NCI-H2107 (cell line): Measurements from ENCODE around the gene NOL4.
A peak's percentile ranks its signal among the peaks of the same experiment; 100 is the strongest.
"Not testable (repeated sequence)": the region's sequence is repeated elsewhere in the genome, so short reads cannot be mapped to it uniquely, and the experiment has no call there.

Experiments used
- DNase-seq: peaks from one replicate; lab custom pipeline; 2025; lab: John Stamatoyannopoulos, UW

Gene NOL4

DNA sequence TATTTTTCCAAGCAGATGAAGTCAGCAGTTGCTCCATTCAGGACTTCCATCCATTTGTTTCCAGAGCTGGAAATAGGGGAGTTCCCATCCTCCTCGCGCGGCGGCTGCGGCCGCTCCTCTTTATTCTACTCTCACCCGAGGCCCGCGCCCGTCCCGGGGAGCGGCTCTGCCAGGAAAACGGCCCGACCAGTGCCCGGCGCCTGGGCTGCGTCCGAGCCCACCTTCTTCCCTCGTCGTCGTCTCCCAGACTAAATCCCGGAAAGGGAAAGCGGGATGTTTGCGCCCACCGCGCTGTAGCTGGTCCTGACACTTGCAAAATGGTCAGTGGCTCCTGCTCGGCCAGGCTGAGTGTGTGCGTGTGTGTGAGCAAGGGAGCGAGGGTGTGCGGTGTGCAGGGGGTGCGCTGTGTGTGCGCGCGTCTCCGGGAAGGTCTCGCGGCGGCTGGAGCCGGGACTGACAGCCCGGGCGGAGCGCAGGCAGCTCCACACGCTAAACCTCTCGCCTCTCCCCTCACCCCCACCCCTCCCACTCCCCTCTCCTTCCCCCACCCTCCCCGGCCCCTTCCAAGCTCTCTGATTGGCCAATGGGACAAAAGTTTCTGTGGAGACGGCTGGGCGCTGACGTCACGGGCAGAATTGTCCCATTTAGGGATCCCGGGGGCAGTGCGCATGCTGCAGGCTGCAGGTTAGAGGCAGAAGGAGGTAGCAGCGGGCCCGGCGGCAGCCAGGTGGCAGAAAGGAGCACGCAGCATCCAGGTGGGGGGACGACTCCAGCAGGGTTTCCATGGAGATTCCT, at the start of gene NOL4:
NOL4 (minus strand) TSS at position 491 of the 795 bp plus-strand sequence. CDS start 1,660 bp downstream, outside the sequence.
- DNase-seq = peak; percentile 88

DNA sequence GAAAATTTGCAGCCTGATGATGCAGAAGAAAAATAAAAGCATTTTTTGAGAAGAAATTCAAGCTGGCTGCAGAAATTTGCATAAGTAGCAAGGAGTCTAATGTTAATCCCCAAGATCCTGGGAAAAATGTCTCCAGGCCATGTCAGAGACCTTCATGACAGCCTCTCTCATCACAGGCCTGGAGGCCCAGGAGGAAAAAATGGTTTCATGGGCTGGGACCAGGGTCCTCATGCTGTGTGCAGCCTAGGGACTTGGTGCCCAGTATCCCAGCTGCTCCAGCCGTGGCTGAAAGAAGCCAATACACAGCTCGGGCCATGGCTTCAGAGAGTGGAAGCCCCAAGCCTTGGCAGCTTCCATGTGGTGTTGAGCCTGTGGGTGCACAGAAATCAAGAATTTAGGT, 41.3 kb upstream of the NOL4 start:
- DNase-seq = not testable (repeated sequence)

DNA sequence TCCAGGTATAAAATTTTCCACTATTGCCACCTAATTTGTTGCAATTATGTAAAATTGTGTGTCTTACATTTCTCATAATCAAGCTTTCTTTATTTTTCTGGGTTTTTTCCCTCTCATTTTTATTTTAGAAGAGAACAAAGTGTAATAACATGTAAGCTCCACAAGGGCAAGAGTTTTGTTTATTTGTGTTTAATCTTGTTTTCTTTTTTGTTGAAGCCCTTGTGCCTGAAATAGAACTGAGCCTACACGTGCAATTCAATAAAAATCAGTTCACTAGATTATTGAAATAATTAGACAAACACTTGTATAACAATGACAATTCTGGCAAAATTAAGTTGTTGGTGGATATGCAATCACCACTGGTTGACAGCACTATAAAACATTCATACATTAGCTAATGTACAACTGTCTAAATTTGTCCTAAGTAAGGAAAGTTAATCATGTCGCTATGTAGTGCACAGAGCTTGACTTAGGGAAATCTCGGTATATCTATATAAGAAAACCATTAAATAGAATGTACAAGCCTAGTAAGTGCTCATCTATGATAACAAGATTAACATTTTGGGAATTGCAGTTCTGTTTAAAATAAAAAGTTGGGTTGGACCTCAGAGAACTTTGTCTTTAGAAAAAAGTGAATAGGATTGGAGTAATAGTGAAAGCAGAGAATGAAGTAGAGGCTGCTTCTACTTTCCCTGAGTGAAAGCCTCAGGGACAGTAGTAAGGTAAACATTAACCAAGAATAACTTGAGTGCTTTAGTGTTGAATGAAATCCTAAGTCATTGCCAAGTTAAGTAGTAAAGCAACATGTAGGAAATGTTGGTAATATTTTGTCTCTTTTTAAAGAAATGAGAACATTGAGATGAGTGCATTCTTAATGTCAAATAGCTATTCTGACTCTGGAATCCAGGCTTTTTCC, 37.4 kb upstream of the NOL4 start:
- DNase-seq = no peak

GRCh38 chr18:34258176-34258575, 33.5 kb upstream of the NOL4 start:
- no peak for DNase-seq

DNA sequence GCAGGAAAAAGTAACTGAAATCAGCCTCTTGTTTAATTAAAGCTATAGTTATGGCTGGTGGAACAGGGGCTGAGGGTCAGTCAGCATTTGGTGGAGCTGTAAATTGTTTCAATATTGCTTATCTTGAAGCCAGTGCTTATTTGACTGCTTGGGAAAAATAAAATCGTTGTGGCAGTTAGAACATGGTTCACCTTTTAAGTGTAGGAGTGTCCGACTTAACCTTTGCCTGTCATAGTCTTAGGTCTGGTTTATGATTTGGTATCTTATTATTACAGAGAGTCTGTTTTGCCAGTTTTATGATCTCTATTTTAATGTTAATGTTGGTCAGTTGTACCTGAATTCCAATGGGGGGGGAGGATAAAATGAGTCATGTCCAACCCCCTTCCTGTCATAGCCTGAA, 27.2 kb upstream of the NOL4 start:
- no peak for DNase-seq

- DNase-seq = no peak
Measured at GRCh38 chr18:34248727-34249126, 24.0 kb upstream of the NOL4 start.

DNA sequence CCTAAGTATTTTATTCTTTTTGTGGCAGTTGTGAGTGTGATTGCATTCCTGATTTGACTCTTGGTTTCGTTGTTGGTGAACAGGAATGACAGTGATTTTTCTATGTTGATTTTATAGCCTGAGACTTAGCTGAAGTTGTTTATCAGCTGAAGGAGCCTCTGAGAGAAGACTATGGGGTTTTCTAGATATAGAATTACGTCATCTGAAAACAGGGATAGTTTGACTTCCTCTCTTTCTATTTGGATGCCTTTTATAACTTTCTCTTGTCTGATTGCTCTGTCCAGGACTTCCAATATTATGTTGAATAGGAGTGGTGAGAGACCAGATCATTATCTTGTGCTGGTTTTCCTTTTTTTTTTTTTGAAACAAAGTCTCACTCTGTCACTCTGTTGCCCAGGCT, 18.0 kb upstream of the NOL4 start:
- no peak for DNase-seq

- DNase-seq = not testable (repeated sequence)
Measured at GRCh38 chr18:34233781-34234388, 9.2 kb upstream of the NOL4 start.

DNA sequence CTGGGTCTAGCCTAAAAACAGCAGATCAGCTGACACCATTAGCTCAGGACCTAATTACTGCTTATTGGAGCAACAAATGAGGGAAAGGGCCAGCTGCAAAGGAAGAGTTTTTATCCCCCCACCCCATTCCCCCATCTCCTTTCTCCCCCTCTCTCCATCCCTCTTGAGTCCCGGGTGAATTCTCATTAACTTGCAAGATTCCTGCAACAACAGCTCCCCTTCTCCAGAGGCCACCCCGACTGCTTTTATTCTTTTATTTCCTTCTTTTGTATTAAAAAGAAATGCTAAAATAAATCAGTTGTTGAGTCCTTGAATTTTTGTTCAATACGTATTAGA, 473 bp upstream of the NOL4 start:
- no peak for DNase-seq

- no peak for DNase-seq
Measured at GRCh38 chr18:34223893-34224422, 755 bp downstream of the NOL4 start.

DNA sequence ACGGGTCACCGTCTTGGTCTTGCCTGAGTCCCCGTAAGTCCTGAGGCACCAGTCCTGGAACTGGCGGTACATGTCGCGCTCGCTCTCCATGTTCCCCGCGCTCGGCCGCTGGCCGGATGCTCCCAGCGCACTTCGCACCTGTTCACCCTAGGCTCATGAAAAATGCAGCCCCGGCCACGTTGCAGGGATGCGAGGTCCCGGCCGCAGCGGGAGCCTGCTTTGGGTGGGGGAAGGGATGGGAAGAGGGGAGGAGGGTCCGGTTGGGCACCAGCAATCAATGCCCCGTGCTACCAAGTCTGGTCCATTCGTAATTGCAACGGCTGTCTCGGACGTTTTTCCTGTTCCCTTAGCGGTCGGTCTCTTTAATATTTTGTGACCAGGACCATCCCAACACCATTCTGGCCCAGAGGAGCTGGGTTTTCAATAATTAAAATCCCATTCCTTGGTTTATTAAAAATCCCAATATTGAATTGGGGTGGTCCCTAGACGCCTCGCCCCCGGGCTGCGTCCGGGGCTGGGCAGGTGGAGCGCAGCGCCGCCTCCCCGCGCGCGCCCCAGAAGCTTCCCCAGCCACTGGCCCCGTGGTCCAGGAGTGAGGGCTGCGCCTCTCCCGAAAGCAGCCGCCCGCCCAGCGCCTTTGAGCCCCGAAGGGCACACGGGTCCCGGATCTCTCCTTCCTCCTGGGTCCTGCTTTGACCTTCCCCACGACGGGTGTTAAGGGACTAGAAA, 1.4 kb downstream of the NOL4 start:
- DNase-seq = no peak

DNA sequence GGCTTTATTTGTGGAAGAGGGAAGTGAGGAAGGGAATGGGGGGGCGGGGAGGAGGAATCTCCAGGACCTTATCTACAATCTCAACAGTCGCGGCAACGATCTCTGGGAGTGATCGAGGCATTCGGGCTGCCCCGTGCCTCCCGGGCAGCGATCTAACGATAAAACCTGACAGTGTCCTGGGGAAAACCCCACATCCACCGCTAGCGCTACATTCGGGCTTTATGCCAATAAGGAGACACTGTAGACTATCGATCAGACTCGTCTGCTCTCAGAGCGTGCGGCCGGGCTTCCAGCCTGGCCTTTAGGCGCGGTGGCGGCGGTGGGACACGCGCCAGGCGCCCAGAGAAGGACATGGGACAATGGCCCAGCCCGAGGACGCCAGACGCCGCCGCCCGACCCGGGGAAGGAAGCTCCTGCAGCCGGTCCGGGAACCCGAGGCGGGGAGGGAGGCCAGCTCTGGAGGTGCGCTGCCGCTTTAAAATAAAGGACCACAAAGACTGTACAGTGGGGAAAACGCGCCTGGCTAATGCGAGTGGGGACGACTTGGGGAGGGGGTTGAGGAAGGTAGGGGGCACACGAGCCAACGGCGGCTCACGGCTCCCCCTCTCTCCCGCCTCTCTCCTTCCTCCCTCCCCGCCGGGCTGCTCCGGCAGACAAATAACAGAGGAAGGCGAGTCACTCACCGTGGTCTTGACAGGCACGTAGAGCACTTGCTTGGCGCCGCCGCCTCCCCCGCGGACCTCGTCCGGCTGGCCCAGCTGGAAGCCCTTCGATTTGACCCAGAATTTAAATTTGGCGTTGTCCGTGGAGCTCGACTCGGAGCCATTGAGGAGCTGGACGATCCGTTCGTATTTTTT, 2.2 kb downstream of the NOL4 start:
- DNase-seq = no peak

DNA sequence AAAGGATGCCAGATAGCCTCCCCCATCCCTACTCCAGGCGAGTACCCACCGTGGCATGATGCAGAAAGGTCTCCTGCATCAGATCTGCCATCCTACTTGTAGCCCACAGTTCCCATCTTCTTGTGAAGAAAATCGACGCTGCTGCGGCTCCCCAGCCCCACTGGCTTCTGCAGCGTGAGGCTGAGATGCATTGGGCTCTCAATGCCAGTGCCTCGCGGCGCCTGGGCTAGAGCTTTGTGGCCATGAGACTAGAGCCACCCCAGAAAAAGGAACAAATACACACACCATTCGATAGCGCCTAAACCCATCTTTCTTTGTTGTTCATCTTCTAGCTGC, 2.8 kb downstream of the NOL4 start:
- DNase-seq = no peak

DNA sequence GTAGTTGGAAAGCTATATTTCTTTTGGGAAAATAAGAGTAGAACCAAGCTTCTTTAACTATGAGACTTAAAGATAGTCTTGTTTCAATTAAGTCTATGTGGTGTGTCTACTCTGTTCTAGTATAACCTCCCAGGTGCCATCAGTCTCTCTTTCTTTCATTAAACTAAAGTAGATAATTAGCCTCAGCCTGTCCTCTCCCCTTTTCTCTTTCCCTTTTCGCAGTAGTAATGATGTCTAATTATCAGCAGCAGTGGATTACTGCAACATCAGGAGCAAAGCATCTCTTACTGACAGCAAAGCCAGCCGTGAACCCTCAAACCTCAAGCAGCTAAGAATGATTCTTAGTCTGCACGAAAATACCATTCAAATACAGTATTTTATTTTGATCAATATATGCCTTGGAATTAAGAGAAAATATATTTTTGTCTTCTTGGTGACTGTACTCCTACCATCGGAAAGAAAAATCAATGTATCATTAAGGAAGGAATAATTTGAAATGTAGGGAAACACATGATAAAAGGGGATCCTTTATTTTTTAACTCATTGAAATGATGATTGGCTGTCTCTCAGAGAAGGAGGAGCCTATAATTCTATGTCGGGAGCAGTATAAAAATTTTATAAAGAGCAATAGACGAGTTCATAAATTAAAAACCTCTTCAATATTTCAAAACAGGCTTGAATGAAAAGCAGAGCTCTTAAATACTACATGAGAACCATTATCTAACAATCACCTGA, 4.5 kb downstream of the NOL4 start:
- DNase-seq = no peak

GRCh38 chr18:34219651-34220050, 5.1 kb downstream of the NOL4 start:
- DNase-seq = no peak

GRCh38 chr18:34212511-34212910, 12.2 kb downstream of the NOL4 start:
- no peak for DNase-seq

GRCh38 chr18:34207344-34207851, 17.3 kb downstream of the NOL4 start:
- DNase-seq = no peak

GRCh38 chr18:34203866-34204265, 20.8 kb downstream of the NOL4 start:
- no peak for DNase-seq

- DNase-seq = no peak
Measured at GRCh38 chr18:34196256-34196655, 28.5 kb downstream of the NOL4 start.

- no peak for DNase-seq
Measured at GRCh38 chr18:34194239-34194638, 30.5 kb downstream of the NOL4 start.
